GM18499 (cell line): ENCODE measurements around the gene PXK.
A peak's percentile ranks its signal among the peaks of the same experiment; 100 is the strongest.
"Not testable (repeated sequence)": the region's sequence is repeated elsewhere in the genome, so short reads cannot be mapped to it uniquely, and the experiment has no call there.

Experiments used
- ATAC-seq: cut with Tn5 transposase; IDR thresholded peaks from one replicate; pipeline ENCODE4 v1.9.1; 2021; ENCODE audit warnings: moderate number of reproducible peaks; ENCODE audit not compliant: insufficient read depth, unreplicated experiment

Gene PXK

GRCh38 chr3:58332575-58333188 is at the start of gene PXK:
TSS of gene PXK (plus strand) at chr3:58332892. CDS start at chr3:58332989, 97 bp downstream.
- peak; percentile 37 for ATAC-seq

- ATAC-seq: no peak
Observed at GRCh38 chr3:58285334-58285733, 47.4 kb upstream of the PXK start.

- ATAC-seq: no peak
Observed at GRCh38 chr3:58287354-58287753, 45.3 kb upstream of the PXK start.

GRCh38 chr3:58288011-58288728 is 44.5 kb upstream of the PXK start:
- no peak for ATAC-seq

DNA sequence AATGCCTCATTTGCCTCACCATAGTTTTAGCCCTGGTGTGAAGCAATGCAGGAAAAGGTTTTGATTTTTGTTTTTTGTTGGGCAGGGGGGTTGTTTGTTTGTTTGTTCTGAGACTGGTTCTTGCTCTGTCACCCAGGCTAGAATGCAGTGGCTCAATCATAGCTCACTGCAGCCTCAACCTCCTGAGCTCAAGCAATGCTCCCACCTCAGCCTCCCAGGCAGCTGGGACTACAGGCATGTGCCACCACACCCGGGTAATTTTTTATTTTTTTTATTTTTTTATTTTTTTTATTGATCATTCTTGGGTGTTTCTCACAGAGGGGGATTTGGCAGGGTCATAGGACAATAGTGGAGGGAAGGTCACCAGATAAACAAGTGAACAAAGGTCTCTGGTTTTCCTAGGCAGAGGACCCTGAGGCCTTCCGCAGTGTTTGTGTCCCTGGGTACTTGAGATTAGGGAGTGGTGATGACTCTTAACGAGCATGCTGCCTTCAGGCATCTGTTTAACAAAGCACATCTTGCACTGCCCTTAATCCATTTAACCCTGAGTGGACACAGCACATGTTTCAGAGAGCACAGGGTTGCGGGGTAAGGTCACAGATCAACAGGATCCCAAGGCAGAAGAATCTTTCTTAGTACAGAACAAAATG is 43.6 kb upstream of the PXK start:
- not testable (repeated sequence) for ATAC-seq

- ATAC-seq: not testable (repeated sequence)
Observed at GRCh38 chr3:58290446-58290845, 42.2 kb upstream of the PXK start.

- no peak for ATAC-seq
Observed at GRCh38 chr3:58291671-58292338, 40.9 kb upstream of the PXK start.

GRCh38 chr3:58292866-58293265 is 39.8 kb upstream of the PXK start:
- no peak for ATAC-seq

GRCh38 chr3:58293516-58293915 is 39.2 kb upstream of the PXK start:
- ATAC-seq: no peak

DNA sequence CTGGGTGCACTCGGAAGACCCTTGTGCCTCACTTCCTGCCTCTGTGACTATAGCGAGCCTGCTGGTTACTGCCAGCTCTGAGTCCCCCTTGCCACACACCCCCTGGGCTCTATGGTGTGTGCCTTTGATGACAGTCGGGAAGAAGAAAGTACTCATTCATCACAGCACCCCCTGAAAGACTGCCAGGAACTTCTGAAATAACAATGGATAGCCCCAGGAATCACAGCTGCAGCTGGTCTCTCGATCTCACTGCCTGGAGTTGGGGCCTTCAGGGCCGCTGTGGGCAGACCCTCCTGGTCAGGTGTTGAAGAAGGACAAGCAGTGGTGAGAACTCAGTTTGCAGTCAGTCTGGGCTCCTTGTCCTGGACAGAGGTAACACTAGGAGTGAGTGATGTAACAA is 36.4 kb upstream of the PXK start:
- no peak for ATAC-seq

DNA sequence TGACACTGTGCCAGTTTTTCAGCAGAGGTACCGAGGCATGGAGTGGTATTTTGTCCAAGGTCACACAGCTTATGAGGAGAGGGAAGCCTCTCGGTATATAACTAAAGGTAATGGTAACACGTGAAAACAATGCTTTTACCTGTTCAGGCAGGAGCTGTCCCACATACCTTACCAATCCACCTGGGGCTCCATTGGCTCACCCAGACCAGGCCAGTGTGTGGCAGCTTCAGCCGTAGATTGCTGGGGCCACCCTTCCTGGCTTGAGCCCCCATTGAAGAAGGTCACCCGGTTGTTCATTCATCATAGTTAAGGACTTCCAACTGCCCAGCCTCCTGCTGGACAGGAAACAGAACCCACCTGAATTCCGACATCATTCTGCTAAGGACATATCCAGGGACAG is 35.8 kb upstream of the PXK start:
- no peak for ATAC-seq

DNA sequence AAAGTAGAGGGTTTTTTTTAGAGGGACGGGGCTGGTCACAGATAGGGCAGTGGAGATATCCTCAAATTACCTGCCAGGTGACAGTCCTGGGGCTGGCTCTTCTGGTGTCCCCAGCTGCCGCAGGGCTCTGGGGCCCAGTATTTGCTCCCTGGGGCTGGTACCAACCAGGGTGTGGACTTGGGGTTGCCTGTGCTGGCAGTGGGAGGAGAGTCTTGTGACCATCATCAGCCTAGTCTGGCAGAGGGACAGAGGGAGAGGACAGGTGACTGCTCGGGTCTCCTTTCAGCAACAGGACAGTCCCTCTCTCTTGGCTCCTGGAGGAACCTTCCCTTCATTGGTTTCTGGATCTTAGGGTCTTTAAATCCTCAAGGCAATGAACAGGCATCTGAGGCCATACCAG is 34.5 kb upstream of the PXK start:
- ATAC-seq: no peak

DNA sequence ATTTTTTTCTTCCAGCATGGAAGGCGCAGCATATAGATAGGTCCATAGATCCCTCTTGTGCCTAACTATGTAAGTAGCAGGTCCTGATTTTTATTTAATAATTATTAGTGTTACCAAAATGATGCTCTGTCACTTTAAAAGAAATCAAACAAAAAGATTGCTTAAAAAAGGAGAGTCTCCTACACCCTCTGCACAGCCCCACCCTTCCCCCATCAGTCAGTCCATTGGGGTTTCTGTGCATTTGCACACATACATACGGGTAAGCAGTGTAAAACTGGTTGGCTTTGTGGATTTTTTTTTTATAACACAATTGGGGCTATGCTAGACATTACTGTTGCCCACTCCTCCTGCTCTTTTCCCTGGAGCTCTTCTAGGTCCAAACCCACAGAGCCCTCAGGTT is 33.6 kb upstream of the PXK start:
- no peak for ATAC-seq

DNA sequence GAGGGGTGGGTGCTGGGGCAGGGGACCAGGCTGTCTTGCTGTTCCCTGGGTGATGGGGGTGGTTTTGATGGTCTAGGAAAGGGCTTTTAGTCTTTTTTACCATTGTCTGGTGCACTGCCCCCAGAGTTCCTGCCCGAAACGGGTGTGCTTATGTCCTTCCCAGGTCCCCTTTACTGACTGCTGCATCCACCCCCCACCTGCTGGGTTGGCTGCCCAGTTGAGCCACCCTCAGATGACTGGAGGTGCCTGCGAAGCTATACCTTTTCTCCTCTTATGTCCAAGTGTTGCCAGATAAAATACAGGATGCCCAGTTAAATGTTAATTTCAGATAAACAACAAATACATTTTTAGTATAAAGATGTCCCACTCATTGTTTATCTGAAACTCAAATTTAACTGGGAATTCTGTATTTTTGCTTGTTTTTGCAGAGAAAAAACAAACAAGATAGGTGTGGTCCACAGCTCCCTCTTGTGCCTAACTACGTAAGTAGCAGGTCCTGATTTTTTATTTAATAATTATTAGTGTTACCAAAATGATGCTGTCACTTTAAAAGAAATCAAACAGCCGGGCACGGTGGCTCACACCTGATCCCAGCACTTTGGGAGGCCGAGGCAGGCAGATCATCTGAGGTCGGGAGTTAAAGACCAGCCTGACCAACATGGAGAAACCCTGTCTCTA is 32.7 kb upstream of the PXK start:
- no peak for ATAC-seq

DNA sequence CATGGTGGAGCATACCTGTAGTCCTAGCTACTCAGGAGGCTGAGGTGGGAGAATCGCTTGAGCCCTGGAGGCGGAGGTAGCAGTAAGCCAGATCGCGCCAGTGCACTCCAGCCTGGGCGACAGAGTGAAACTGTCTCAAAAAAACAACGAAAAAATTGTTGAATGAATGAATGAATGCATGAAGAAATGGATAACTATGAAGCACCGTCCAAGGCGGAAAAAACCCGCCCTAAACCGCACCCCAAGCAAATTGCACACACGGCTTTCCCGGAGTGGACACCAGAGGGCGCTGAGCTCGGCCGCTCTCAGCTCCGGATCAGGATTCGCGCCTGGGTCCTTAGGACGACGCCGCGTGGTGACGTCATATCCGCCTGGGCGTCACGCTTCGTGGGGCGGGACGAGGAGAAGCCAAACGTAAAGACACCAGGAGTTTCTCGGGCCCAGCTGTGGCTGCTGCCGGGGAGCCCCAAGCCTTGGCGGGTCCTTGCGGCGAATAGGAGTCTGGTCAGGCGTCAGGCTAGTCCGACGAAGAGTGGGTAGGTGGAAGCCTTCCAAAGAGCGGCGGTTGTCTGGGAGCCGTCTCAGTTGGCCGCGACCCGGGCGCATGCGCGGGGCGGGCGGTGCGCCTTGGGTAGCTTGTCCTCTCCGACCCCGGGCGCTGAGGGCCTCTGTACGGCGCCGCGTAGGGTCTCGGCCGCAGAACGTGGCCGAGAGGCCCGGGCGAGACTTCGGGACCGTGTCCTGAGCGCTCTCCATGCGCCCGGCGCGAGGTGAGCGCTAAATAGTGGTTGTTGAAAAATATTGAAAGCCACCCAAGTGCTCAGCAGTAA is 26.6 kb upstream of the PXK start, which contains the start of the genes HTD2 and RPP14:
TSS of gene HTD2 (plus strand) at position 639 of the 830 bp plus-strand sequence. CDS start 11,094 bp downstream, outside the sequence.
TSS of gene RPP14 (plus strand) at position 364 of the 830 bp plus-strand sequence. CDS start 4,085 bp downstream, outside the sequence.
- peak; percentile 78 for ATAC-seq

- ATAC-seq: no peak
Observed at GRCh38 chr3:58307639-58308215, 25.0 kb upstream of the PXK start.

DNA sequence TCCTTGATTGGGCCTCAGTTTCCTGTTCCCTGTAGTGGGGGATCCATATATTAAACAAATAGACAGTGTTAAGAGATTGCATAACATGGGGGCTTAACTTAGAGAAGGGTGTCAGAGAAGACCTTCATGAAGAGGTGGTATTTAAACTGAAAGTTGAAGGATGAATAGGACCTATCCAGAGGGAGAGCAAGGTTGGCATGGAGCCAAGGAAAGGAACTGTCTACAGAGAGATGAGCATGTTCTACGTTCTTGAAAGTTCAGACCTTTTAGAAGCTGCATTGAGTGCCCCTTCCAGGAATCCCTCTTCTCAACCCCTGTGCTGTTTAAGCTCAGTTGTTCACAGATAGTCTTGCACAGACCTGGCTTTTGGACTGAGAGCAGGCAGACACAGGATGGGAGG is 24.0 kb upstream of the PXK start:
- no peak for ATAC-seq

GRCh38 chr3:58317811-58318210 is 14.9 kb upstream of the PXK start:
- no peak for ATAC-seq

DNA sequence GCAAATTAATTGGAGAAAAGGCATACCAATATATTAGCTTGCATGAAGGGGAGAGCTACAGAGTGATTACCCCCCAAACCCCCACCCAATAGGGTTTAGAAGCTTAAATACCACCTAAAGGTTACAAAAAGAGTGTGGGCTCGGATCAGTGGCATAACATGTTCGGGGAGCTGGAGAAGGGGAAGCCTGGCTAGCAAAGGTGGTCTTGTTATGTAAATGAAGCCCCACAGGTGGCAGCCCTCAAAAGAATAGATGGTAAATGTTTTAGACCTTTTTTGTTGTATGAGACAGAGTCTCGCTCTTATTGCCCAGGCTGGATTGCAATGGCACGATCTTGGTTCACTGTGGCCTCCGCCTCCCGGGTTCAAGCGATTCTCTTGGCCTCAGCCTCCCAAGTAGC is 10.9 kb upstream of the PXK start:
- no peak for ATAC-seq
